ENCODE results near the gene METTL16.
A peak's percentile ranks its signal among the peaks of the same experiment; 100 is the strongest.

The METTL16 gene

DNA sequence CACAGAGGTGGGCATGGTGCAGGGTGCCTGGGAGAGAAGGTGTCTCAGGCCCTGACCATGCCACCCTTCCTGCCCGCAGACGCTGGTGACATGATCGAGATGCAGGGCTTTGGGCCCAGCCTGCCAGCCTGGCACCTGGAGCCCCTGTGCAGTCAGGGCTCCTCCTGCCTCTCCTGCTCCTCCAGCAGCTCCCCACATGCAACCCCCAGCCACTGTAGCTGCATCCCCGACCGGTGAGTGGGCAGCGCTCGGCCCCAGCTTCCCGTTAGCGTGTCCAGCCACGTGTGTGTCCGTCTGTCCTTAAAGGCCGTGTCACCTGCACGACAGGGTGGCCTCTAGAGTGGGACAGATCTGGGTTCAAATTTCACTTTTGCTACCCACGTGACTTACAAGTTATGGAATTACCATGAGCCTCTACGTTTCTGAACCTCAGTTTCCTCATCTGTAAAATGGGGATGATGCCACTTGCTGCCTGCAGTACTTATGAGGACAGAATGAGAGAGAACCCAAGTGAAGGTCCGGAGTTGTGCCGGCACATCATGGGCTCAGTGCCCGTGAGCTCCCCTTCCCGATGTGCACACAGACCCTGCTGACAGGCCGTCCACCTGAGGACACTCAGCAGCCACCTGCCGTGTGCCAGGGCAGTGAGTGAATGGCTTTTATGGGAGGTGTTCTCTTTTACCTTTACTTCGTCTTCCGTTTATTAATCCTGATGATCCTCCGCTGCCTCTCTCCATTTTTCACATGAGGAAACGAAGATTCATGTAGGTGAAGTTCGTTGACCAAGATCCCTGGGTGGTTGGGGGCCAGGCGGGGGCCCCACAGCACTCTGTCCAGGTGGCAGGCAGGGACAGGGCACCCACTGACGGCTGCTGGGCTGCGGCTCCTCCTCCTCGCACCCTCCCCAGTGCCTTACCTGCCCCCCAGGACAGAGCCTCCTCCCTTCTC, 140.2 kb downstream of the METTL16 start:
- Mint-ChIP-seq H3K4me3 (no peak overlapping the region), H3K9me3 (no peaks in the 10 kb centered on the region), H3K36me3 (ENCODE audit: low read depth) (peaks cover 7% of the 10 kb centered on the region), H3K27me3 (ENCODE audit: low read depth, poor library complexity) (peaks cover 3% of the 10 kb centered on the region), H3K27ac (no peak overlapping the region), H3K4me1 (peaks cover 21% of the 10 kb centered on the region)
- TF ChIP-seq, protein P1, sequence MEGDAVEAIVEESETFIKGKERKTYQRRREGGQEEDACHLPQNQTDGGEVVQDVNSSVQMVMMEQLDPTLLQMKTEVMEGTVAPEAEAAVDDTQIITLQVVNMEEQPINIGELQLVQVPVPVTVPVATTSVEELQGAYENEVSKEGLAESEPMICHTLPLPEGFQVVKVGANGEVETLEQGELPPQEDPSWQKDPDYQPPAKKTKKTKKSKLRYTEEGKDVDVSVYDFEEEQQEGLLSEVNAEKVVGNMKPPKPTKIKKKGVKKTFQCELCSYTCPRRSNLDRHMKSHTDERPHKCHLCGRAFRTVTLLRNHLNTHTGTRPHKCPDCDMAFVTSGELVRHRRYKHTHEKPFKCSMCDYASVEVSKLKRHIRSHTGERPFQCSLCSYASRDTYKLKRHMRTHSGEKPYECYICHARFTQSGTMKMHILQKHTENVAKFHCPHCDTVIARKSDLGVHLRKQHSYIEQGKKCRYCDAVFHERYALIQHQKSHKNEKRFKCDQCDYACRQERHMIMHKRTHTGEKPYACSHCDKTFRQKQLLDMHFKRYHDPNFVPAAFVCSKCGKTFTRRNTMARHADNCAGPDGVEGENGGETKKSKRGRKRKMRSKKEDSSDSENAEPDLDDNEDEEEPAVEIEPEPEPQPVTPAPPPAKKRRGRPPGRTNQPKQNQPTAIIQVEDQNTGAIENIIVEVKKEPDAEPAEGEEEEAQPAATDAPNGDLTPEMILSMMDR (IDR thresholded peaks at IDR 0.05), result no peak
- DNase-seq, result no peak

DNA sequence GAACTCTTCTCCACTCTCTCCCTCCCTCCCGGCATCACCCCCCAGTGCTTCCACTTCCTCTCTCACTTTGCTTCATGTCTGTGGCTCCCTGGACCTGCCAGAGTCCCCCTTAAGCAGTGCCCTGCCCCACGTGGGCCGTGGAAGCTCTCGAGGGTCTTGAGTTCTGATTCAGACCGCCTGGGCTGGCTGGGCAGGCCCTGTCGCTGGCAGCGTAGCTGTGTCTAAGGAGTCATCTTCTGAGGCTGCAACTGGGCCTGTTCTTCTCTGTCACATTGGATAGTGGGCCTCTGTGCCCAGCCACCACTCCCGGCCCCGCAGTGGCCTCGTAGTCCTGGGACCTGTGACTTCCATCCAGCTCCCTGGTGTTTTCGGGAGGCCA, 141.5 kb downstream of the METTL16 start:
- peaks cover 3% of the 10 kb centered on the region for H3K27me3 Mint-ChIP-seq (ENCODE audit: low read depth, poor library complexity)
- peaks cover 15% of the 10 kb centered on the region for H3K4me1 Mint-ChIP-seq
- TF ChIP-seq, protein P1 (IDR thresholded peaks at IDR 0.05), result no peak
- no peak for DNase-seq
- H3K9me3 Mint-ChIP-seq, result no peaks in the 10 kb centered on the region
- H3K27ac Mint-ChIP-seq, result no peak overlapping the region
- H3K36me3 Mint-ChIP-seq (ENCODE audit: low read depth), result peaks cover 6% of the 10 kb centered on the region
- no peak overlapping the region for H3K4me3 Mint-ChIP-seq

DNA sequence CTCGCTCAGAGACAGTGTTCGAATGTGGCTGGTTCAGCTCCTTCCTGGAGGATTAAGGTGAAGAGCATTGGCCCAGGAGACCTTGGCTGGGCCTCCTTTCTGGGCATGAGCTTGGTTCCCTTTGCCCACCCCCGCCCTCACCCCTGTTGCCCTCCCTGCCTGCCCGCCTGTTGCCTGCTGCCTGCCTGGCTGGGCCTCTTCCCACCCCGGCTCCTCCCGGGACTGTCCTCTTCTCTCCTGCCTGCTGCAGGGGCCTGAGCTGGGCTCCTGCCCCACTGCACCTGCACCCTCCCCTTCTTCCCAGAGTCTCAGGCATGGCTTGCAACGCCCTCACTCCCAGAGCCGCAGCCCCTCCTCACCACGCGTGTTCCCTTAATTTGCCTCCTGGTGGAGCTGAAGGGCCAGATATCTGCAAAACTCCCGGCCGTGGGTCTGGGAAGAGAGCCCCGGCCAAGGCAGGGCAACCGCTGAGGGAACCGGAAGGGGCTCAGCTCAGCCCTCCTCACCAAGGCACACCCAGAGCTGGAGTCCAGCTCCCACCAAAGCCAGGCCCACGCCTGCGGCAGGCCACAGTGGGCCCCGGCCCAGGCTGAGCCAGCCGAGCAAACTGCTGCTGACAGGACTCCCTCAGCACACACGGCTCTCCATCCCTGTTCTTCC, 142.0 kb downstream of the METTL16 start:
- TF ChIP-seq, protein P1 (IDR thresholded peaks at IDR 0.05), result peak; percentile 10
- no peaks in the 10 kb centered on the region for H3K9me3 Mint-ChIP-seq
- H3K4me1 Mint-ChIP-seq, result peaks cover 15% of the 10 kb centered on the region
- no peak overlapping the region for H3K27ac Mint-ChIP-seq
- no peak overlapping the region for H3K4me3 Mint-ChIP-seq
- H3K27me3 Mint-ChIP-seq (ENCODE audit: low read depth, poor library complexity), result peaks cover 3% of the 10 kb centered on the region
- H3K36me3 Mint-ChIP-seq (ENCODE audit: low read depth), result peaks cover 3% of the 10 kb centered on the region
- DNase-seq, result peak; percentile 46

DNA sequence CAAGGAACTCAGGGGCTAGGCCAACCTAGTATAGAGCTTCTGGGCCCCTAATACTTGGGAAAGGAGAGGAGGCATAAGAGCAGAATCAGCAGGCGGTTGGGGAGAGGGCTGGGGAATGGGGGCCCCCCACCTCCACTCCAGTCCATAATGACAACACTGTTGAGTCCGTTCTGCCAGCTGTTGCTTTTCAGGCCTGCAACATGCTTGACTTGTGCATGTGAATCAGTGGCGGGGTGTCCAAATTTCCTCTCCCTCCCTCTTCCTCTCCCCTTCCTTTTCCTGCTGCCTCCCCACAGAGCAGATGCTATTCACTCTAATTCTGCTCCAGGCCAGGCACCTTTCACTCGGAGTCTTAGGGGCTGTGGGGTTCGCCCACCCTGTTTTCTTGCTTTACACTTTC, 142.6 kb downstream of the METTL16 start:
- TF ChIP-seq, protein P1 (IDR thresholded peaks at IDR 0.05), result no peak
- no peak overlapping the region for H3K27ac Mint-ChIP-seq
- H3K9me3 Mint-ChIP-seq, result no peaks in the 10 kb centered on the region
- peaks cover 15% of the 10 kb centered on the region for H3K4me1 Mint-ChIP-seq
- peaks cover 3% of the 10 kb centered on the region for H3K27me3 Mint-ChIP-seq (ENCODE audit: low read depth, poor library complexity)
- H3K4me3 Mint-ChIP-seq, result no peak overlapping the region
- no peaks in the 10 kb centered on the region for H3K36me3 Mint-ChIP-seq (ENCODE audit: low read depth)
- DNase-seq, result no peak

DNA sequence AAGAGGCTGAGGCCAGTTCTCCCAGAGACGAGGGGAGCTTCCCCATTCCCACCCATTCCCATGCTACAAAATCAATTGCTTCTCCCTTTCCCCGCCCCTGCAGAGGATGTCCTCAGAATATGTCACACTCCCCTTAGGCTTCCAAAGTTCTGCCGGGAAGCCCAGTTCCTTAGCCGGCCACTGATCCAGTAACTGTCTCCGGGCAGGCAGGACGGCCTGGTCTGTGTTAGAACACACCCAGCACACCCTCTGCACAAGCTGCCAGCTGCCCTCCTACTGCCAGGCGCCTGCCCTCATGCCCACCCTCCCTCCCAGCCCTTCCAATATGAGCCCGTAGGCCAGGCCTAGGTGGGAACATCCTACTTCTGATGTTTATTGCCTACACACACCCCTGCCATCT, 143.3 kb downstream of the METTL16 start:
- Mint-ChIP-seq H3K27me3 (ENCODE audit: low read depth, poor library complexity) (peaks cover 3% of the 10 kb centered on the region), H3K4me1 (peaks cover 15% of the 10 kb centered on the region), H3K36me3 (ENCODE audit: low read depth) (no peaks in the 10 kb centered on the region), H3K27ac (no peak overlapping the region), H3K9me3 (no peaks in the 10 kb centered on the region), H3K4me3 (no peak overlapping the region)
- TF ChIP-seq, protein P1 (IDR thresholded peaks at IDR 0.05), result no peak
- no peak for DNase-seq

Measured in nephron progenitor cell (in vitro differentiated cells).